ENCODE measurements around the gene LAMA5. TPM values are rescaled to one million over a fixed set of nuclear protein-coding genes. Genes with fewer than 3 reads are reported as not detected.
A peak's percentile ranks its signal among the peaks of the same experiment; 100 is the strongest.

The LAMA5 gene
- total RNA-seq, 1 experiment from 2014 or later, result 1,050 TPM

- no peaks in the 10 kb centered on the region for H3K27me3 ChIP-seq (replicated peaks; ENCODE audit: control insufficient read depth, insufficient read depth, low read length)
- POLR2A ChIA-PET, result no interaction called here
- no peak for DNase-seq
- Mint-ChIP-seq H3K9me3 (ENCODE audit: unreplicated experiment) (no peaks in the 10 kb centered on the region), H3K27ac (ENCODE audit: unreplicated experiment) (peak overlapping the region; percentile 80), H3K36me3 (ENCODE audit: insufficient read depth, unreplicated experiment) (peaks cover 100% of the 10 kb centered on the region), H3K27me3 (ENCODE audit: insufficient read depth, unreplicated experiment) (no peaks in the 10 kb centered on the region), H3K4me1 (ENCODE audit: low read depth, unreplicated experiment) (peaks cover 13% of the 10 kb centered on the region), H3K4me3 (ENCODE audit: unreplicated experiment) (no peak overlapping the region)
- no peaks in the 10 kb centered on the region for H3K9me3 ChIP-seq
- BruUV-seq (replicated peaks), result no TSS peak
- CTCF ChIA-PET, result interaction anchor here (3.3 kb wide), 1 partner anchor 28 kb away, joined by 11 read pairs; no protein-coding TSS in a partner anchor
- peaks cover 29% of the 10 kb centered on the region for H3K36me3 ChIP-seq (ENCODE audit: control insufficient read depth, insufficient read depth, low read length)
- H3K4me3 ChIP-seq (ENCODE audit: low read depth, low read length), result no peak overlapping the region
- intact Hi-C loops (cut with micrococcal nuclease; ENCODE audit: unreplicated experiment), result no loop called here
- peaks cover 82% of the 10 kb centered on the region for H3K4me1 ChIP-seq
- TF ChIP-seq CTCF (IDR thresholded peaks at IDR 0.05; ENCODE audit: insufficient read depth in 1 of 2, low read depth in 1 of 2, low read length in 1 of 2, severe bottlenecking in 1 of 2, unreplicated experiment in 1 of 2), result no peak
Observed at GRCh38 chr20:62354811-62355341, 12.2 kb downstream of the LAMA5 start.

GRCh38 chr20:62354031-62354808 lies 12.9 kb downstream of the LAMA5 start:
- DNase-seq, result no peak
- intact Hi-C loops (cut with micrococcal nuclease; ENCODE audit: unreplicated experiment), result no loop called here
- Histone ChIP-seq H3K9me3 (no peaks in the 10 kb centered on the region), H3K4me1 (peaks cover 76% of the 10 kb centered on the region), H3K4me3 (ENCODE audit: low read depth, low read length) (no peak overlapping the region), H3K36me3 (ENCODE audit: control insufficient read depth, insufficient read depth, low read length) (peaks cover 29% of the 10 kb centered on the region), H3K27me3 (replicated peaks; ENCODE audit: control insufficient read depth, insufficient read depth, low read length) (no peaks in the 10 kb centered on the region)
- BruUV-seq (replicated peaks), result no TSS peak
- Mint-ChIP-seq H3K36me3 (ENCODE audit: insufficient read depth, unreplicated experiment) (peaks cover 100% of the 10 kb centered on the region), H3K27me3 (ENCODE audit: insufficient read depth, unreplicated experiment) (no peaks in the 10 kb centered on the region), H3K9me3 (ENCODE audit: unreplicated experiment) (peaks cover 6% of the 10 kb centered on the region), H3K4me3 (ENCODE audit: unreplicated experiment) (no peak overlapping the region), H3K27ac (ENCODE audit: unreplicated experiment) (peak overlapping the region; percentile 80), H3K4me1 (ENCODE audit: low read depth, unreplicated experiment) (peaks cover 13% of the 10 kb centered on the region)
- ChIA-PET POLR2A (no interaction called here), CTCF (interaction anchor here (0.6 kb wide), 1 partner anchor 15 kb away, joined by 3 read pairs; no protein-coding TSS in a partner anchor)
- no peak for TF ChIP-seq CTCF (IDR thresholded peaks at IDR 0.05; ENCODE audit: insufficient read depth in 1 of 2, low read depth in 1 of 2, low read length in 1 of 2, severe bottlenecking in 1 of 2, unreplicated experiment in 1 of 2)

DNA sequence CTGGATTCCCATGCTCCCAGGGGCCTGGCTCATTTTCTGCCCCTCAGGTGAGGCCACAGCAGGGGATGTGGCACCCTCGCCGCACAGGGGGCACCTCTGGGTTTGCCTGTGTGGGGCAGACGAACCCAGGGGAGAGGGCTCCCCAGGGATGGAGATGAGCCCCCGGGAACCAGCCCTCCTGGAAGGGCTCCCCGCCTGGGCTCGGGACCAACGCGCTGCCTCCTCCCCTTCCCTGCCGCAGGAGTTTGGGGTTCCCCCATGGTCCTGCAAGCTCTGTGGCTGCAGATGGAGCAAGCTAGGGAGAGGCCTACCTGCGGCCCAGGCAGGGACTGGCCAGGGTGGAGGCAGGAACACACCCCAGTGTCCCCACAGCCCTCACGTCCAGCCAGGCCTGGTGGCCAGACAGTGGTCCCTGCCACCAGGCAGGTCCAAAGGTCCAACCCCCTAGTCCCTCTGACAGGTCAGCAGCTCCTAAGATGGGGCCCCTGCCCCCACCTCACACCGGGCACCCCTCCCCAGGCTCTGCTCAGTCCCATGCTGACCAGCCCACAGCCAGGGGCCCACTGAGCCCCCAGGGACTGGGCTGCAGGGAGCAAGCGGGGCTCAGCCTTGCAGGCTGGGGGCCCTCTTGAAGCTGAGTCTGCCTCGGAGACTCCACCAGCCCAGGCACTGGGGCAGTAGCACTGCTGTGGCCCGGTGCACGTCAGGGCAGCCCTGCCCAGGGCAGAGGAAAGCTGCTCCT lies 13.7 kb downstream of the LAMA5 start:
- Histone ChIP-seq H3K9me3 (no peaks in the 10 kb centered on the region), H3K4me1 (peaks cover 68% of the 10 kb centered on the region), H3K36me3 (ENCODE audit: control insufficient read depth, insufficient read depth, low read length) (peaks cover 31% of the 10 kb centered on the region), H3K27me3 (replicated peaks; ENCODE audit: control insufficient read depth, insufficient read depth, low read length) (no peaks in the 10 kb centered on the region), H3K4me3 (ENCODE audit: low read depth, low read length) (no peak overlapping the region)
- H3K4me3 Mint-ChIP-seq (ENCODE audit: unreplicated experiment), result no peak overlapping the region
- no peak for TF ChIP-seq CTCF (IDR thresholded peaks at IDR 0.05; ENCODE audit: insufficient read depth in 1 of 2, low read depth in 1 of 2, low read length in 1 of 2, severe bottlenecking in 1 of 2, unreplicated experiment in 1 of 2)
- peaks cover 14% of the 10 kb centered on the region for H3K9me3 Mint-ChIP-seq (ENCODE audit: unreplicated experiment)
- DNase-seq, result no peak
- intact Hi-C loops (cut with micrococcal nuclease; ENCODE audit: unreplicated experiment), result no loop called here
- CTCF ChIA-PET, result interaction anchor here (0.6 kb wide), 1 partner anchor 16 kb away, joined by 3 read pairs; no protein-coding TSS in a partner anchor
- H3K4me1 Mint-ChIP-seq (ENCODE audit: low read depth, unreplicated experiment), result peaks cover 13% of the 10 kb centered on the region
- H3K36me3 Mint-ChIP-seq (ENCODE audit: insufficient read depth, unreplicated experiment), result peaks cover 100% of the 10 kb centered on the region
- no peaks in the 10 kb centered on the region for H3K27me3 Mint-ChIP-seq (ENCODE audit: insufficient read depth, unreplicated experiment)
- POLR2A ChIA-PET, result no interaction called here
- BruUV-seq (replicated peaks), result no TSS peak
- H3K27ac Mint-ChIP-seq (ENCODE audit: unreplicated experiment), result peak overlapping the region; percentile 80

Data from Caco-2 (cell line).